HUDEP-2 (cell line): ENCODE measurements around the gene C1orf141.
"Not testable (repeated sequence)": the region's sequence is repeated elsewhere in the genome, so short reads cannot be mapped to it uniquely, and the experiment has no call there.

Experiments
- DNase-seq, 76 experiments: peaks; one replicate each; lab custom pipeline; 2025; ENCODE audit not compliant: unreplicated experiment in 76 of 76; lab: John Stamatoyannopoulos, UW

The C1orf141 gene

GRCh38 chr1:67094191-67094590 is 40.6 kb downstream of the C1orf141 start:
- DNase-seq, result no peak

GRCh38 chr1:67089685-67090208 is 45.0 kb downstream of the C1orf141 start:
- DNase-seq, result no peak

GRCh38 chr1:67088440-67088839 is 46.3 kb downstream of the C1orf141 start:
- no peak for DNase-seq

DNA sequence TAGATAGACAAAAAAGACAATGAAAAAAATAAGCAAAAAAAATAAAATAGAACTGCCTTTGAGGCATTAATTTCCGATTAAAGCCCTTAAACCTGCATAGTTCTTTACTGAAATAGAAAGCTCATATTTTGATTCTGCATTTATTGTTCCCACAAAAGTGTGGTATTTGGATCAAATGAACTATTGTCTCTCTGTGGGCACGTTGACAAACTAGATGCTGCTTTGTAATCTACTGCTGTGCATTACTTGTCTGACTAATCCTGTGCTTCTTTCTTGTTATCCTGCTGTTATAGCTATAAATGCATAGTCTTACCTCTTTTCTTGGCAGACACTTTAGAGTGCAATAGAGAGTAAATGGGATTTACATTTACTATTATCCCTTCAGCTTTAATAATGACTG is 49.4 kb downstream of the C1orf141 start:
- no peak for DNase-seq

- no peak for DNase-seq
These were observed 49.9 kb downstream of the C1orf141 start for GRCh38 chr1:67084765-67085318.

DNA sequence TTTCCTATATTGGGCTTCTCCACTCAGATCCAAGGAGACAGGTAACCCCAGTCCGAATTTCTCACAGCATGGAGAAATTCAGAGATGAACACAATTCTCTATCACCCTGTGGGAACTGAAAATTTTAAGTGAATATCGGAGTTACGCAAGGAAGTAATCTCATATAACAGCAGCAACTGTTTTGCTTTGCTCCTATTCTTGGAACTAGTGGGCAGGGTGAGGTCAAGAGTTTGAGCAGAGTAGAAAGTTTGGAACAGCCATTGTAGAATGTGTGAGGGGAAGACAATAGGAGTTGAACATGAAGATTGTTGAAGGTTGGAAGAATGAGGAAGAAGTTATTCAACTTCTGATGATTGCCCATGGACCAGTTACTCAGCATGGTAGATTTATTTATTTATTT is 56.5 kb downstream of the C1orf141 start:
- no peak for DNase-seq

GRCh38 chr1:67077593-67077992 is 57.2 kb downstream of the C1orf141 start:
- DNase-seq, result no peak

DNA sequence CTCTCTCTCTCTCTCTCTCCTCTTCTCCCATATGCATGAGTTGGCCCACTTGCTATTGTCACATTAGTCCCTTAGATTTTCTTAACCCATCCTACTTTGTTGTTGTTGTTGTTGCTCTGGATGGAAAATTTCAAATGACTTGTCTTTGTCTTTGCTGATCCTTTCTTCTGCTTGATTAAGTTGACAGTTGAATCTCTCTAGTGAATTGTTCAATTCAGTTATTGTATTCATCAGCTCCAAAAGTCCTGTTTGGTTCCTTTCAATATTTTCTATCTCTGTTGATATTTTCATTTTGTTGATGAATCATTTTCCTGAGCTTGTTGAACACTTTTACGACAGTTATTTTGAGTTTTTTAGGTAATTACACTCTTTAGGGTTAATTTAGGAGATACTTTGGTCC is 62.0 kb downstream of the C1orf141 start:
- DNase-seq, result no peak

DNA sequence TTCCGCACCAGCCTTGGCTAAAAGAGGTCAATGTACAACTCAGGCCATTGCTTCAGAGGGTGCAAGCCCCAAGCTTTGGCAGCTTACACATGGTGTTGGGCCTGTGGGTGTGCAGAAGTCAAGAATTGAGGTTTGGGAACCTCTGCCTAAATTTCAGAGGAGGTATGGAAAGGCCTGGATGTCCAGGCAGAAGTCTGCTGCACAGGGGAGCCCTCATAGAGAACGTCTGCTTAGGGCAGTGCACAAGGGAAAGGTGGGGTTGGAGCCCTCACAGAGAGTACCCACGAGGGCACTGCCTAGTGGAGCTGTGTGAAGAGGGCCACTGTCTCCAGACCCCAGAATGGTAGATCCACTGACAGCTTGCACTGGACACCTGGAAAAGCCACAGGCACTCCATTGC is 67.1 kb downstream of the C1orf141 start:
- DNase-seq, result not testable (repeated sequence)

DNA sequence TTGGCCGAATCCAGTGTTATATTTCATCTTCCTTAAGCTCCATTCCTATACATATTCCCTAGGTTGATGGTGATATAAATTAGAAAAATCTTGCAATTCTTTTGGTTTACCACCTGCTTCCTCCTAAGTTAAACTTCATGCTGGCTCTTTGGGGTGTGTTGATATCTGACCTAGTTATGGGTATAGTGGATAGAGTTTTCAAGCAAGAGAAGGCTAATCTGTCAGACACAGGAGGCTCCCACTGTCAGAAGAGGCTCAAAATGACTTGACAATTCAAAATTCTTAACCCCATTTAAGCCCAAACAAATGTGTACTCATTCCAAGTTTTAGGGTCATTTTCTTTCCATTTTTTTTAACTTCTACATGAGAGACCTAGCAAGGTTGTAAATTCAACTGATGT is 72.4 kb downstream of the C1orf141 start:
- DNase-seq, result no peak

DNA sequence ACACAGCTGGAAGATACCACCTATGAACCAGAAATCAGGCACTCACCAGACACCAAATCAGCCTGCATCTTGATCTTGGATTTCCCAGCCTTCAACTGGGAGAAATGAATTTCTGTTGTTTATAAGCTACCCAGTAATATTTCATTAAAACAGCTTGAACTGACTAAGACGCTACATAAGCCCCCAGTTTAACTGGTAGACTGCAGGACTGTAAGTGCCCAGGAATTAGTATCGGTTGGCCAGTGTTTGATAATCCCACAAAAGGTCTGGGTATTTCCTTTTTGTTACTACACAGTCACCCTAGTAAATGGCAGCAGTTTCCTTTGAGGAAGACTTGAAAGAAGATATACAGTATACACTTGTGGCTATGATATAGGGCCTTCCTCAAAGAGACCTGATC is 73.5 kb downstream of the C1orf141 start:
- DNase-seq, result no peak

DNA sequence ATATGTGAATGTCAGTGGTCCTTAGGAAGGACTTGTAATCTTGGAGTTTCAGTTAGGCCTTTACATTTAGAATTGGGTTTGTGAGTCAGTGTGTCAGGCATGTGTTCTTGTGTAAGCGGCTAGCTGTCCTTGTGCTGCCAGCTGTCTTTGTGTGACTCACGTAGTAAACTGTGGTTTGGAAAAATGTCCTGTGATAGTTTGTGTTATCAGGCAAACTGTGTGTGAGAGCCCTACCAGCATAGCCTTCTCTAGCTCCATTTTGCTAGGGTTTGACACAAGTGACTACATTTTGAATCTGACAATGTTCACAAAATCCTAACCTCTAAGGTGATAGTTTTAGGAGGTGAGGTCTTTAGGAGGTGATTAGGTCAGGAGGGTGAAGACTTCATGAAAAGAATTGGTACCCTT is 74.0 kb downstream of the C1orf141 start:
- DNase-seq, result peak in 6 of 76 experiments; percentile 0 to 32 (median 16)

- DNase-seq, result no peak
These were observed 75.4 kb downstream of the C1orf141 start for GRCh38 chr1:67059346-67059745.

- DNase-seq, result no peak
These were observed 76.0 kb downstream of the C1orf141 start for GRCh38 chr1:67058761-67059160.

DNA sequence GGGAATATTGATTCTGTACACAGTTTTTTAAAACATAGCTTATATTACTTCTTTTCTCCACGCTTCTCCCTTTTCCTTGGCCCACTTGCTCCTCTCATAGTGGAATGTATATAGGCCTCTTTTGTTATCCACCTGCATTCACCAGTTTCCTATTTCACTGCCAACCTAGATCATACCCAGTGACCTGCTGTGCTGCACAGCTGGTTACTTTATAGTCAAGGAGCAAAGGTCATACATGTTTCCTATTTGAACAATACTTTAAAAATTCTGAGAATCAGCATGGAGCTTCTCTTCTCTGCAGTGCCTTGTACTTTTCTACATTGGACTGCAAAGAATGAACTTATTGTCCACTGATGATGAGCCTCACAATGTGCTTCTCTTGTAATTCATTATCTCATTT is 76.5 kb downstream of the C1orf141 start:
- no peak for DNase-seq

DNA sequence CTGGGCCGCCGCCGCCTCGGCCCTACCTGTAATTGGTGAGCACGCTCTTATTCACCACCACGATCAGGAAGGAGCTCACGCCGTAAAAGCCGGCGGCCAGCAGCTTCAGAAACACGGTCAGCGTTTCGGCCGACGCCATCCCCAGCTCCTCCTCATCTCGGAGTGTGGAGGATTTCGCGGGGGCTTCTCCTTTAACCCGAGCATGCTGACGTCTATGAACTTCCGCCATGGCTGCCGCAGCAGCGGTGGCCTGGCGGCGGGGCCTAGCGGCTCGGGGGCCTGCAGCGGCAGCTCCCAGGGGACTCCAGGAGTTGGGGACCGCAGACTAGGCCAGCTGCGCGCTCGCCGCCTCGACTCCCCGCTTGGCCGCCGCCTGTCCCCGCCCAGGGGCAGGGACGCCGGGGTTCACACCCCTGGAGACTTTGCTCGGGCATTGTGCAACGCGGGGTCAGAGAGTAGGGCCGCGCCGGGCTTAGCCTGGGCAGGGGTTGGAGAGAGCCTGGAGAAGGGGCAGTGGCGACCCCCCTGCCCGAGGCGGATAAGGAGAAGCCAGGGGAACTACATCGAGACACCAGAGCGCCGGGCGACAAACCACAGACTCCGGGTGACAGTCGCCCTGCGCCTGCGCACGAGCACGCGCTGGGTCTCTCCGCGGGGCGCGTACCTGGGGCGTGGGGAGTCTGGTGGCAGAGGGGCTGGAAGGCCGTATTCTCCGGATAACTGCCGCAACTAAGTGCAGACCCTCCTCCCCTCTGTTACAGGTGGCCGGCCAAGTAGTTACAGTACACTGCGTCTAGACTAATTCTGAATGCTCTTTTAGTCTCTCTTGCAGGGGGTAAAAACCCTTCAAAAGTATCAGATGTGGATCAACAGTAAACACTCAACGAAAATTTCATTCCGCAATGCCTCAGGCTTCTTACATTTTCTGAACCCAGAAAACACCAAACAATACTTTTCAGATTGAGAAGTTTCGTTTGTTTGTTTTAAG is 80.7 kb downstream of the C1orf141 start, which contains the start of gene SLC35D1:
SLC35D1 (minus strand) TSS at position 364 of the 988 bp plus-strand sequence; CDS start at position 229, 135 bp downstream.
- peak in 58 of 76 experiments; percentile 13 to 82 (median 46) for DNase-seq

- peak in 34 of 76 experiments; percentile 13 to 60 (median 34) for DNase-seq
These were observed 81.3 kb downstream of the C1orf141 start for GRCh38 chr1:67053535-67053784.

DNA sequence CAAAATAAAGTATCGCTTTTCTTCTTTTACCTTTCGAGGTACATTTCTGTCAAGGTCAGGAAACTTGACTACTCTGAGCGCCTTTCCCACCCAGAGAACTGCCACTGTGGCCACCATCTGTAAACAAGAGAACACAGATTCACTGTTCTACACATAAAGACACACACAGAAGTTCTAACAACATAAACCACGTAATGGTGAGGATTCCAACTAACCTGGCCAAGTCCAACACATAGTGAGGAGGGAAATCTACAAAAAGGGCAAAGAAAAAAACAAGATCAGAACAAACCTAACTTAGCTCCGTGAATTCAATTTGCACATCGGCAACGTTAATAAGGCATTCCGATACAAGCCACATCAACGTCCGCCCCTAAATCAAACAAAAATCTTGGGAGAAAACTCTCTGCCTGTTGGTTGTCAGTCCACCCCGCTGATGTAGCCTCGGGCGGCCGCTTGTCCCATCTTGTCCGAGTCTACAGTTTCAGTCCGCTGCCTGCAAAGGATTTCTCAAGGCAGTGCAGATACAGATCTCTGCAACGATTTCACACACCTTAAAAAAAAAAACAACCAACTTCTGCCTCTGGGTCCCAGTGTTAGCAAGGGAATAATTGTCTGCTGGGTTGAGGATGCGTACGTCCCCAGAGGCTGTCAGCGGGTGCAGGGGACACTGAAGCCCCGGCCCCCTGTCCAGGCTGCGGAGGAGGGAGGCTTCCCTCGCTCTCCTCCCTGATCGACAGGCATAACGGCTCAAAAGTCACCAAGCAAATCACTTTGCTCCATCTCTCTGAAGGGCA is 81.8 kb downstream of the C1orf141 start:
- DNase-seq, result peak in 13 of 76 experiments; percentile 1 to 54 (median 26)

- no peak for DNase-seq
These were observed 83.6 kb downstream of the C1orf141 start for GRCh38 chr1:67051196-67051595.

- no peak for DNase-seq
These were observed 90.0 kb downstream of the C1orf141 start for GRCh38 chr1:67044631-67045270.

- DNase-seq, result no peak
These were observed 91.4 kb downstream of the C1orf141 start for GRCh38 chr1:67043366-67043765.
